D721Med (cell line): Measurements from ENCODE around the gene STMN3.

ENCODE experiments used
- DNase-seq: peaks from one replicate; pipeline ENCODE4 v3.0.0; 2011; ENCODE audit warnings: low spot score; ENCODE audit not compliant: insufficient read length
- FAIRE-seq: peaks from 2 replicates; lab custom pipeline; 2011; peaks lifted over from hg19 to GRCh38; lab: Jason Lieb, UNC
- CTCF ChIP-seq: IDR thresholded peaks from 2 replicates; pipeline ENCODE4 v1.5.1; 2012; ENCODE audit warnings: mild to moderate bottlenecking, control low read depth; ENCODE audit not compliant: insufficient read depth; ENCODE audit errors: missing control alignments

Gene STMN3

GRCh38 chr20:63668351-63668750 lies 15.1 kb upstream of the STMN3 start:
- TF ChIP-seq CTCF = no peak
- FAIRE-seq (no peak), DNase-seq (no peak)

- TF ChIP-seq CTCF = no peak
- no peak for FAIRE-seq
- DNase-seq = no peak
These were observed 14.6 kb upstream of the STMN3 start for GRCh38 chr20:63667858-63668257.

GRCh38 chr20:63665708-63666107 lies 12.5 kb upstream of the STMN3 start:
- DNase-seq (no peak), FAIRE-seq (no peak)
- TF ChIP-seq CTCF = no peak

- no peak for TF ChIP-seq CTCF
- FAIRE-seq = no peak
- no peak for DNase-seq
These were observed 11.8 kb upstream of the STMN3 start for GRCh38 chr20:63664861-63665594.

- DNase-seq (no peak), FAIRE-seq (no peak)
- no peak for TF ChIP-seq CTCF
These were observed 11.1 kb upstream of the STMN3 start for GRCh38 chr20:63664143-63664851.

GRCh38 chr20:63663332-63664066 lies 10.3 kb upstream of the STMN3 start:
- no peak for TF ChIP-seq CTCF
- no peak for FAIRE-seq

More at GRCh38 chr20:63663332-63664066, 10.3 kb upstream of the STMN3 start:
- no peak for DNase-seq
